Adrenal gland (tissue), 12 donors: ENCODE measurements around the gene MZB1. TPM values are rescaled to one million over a fixed set of nuclear protein-coding genes. Genes with fewer than 3 reads are reported as not detected.

Source experiments
- DNase-seq, 7 donors: peaks; one replicate each; pipeline ENCODE4 v3.0.0-alpha.2; 2019 to 2020
- H3K27ac ChIP-seq, 5 donors: fragments of 200-600 bp; sonication (generic) in 4 of 5; 1 replicate in 3 of 5; 2 replicates in 2 of 5; pipeline versions ENCODE4 v1.5.1 to v1.8.0; 2016 to 2020; ENCODE audit warnings: mild to moderate bottlenecking in 1 of 5
- H3K27me3 ChIP-seq: fragments of 200-600 bp; 2 replicates; pipeline ENCODE4 v1.8.0; 2021
- H3K36me3 ChIP-seq, 2 donors: fragments of 200-600 bp; replicated peaks in 1 of 2; 1 replicate in 1 of 2; 2 replicates in 1 of 2; pipeline versions ENCODE4 v1.5.1 to v1.8.0; 2018 to 2022
- H3K4me1 ChIP-seq, 2 donors: fragments of 200-600 bp; replicated peaks in 1 of 2; 1 replicate in 1 of 2; 2 replicates in 1 of 2; pipeline versions ENCODE4 v1.5.1 to v1.8.0; 2018 to 2021
- H3K4me3 ChIP-seq, 4 donors: fragments of 200-600 bp; sonication (generic) in 3 of 4; one replicate each; pipeline ENCODE4 v1.5.1; 2016 to 2018
- H3K9me3 ChIP-seq, 3 donors: fragments of 200-600 bp; sonication (generic) in 1 of 3; replicated peaks in 1 of 3; 1 replicate in 2 of 3; 2 replicates in 1 of 3; pipeline versions ENCODE4 v1.5.1 to v1.8.0; 2016 to 2021
- POLR2A ChIP-seq, 2 donors: fragments of 450-650 bp; IDR thresholded peaks; one replicate each; pipeline ENCODE4 v1.6.1; 2017; ENCODE audit warnings: antibody characterized with exemption in 2 of 2, mild to moderate bottlenecking in 2 of 2, moderate library complexity in 1 of 2
- WGBS, 4 donors: extraction: QIAGEN DNeasy Blood & Tissue Kit in 2 of 4; methylation state at CpG; one replicate each; pipeline versions ENCODE4 v1.1.5 to v1.1.7; 2013 to 2017; 5-methylcytosine and 5-hydroxymethylcytosine counted together
- intact Hi-C, 2 donors: fragments of 100-400 bp; cut with DNase I; formaldehyde crosslinking; loops; one replicate each; pipeline versions ENCODE4 v1.14.1 to v1.15.0; 2022 to 2023
- polyA plus RNA-seq, 3 donors: library from polyadenylated mRNA; stranded (reverse); fragments of 200-250 nt in 2 of 3; fragments of 350-450 nt in 1 of 3; fragmentation: Illumina TruSeq in 1 of 3; extraction: RNeasy Lipid Tissue Mini Kit (QIAGEN cat#74804) in 1 of 3; gene quantifications; one replicate each; pipeline ENCODE4 v1.2.3, GENCODE V29; 2013 to 2014
- total RNA-seq, 9 donors: library from RNA; depleted of rRNA in 4 of 9; stranded (reverse); fragments of >200 nt in 4 of 9; fragments of 120-200 nt in 1 of 9; fragmentation: NEBNext Ultra II Directional in 1 of 9; extraction: Animal tissue kit (Norgen Biotek cat#: 25700) in 1 of 9; gene quantifications; one replicate each; pipeline versions ENCODE4 v1.1.0 to v1.2.4, GENCODE V29; 2013 to 2023
- TF ChIP-seq, protein P1 (sequence below), 6 experiments: fragments of 450-650 bp in 4 of 6; fragments of 200-600 bp in 2 of 6; sonication (generic) in 1 of 6; IDR thresholded peaks; 1 replicate in 5 of 6; 2 replicates in 1 of 6; pipeline versions ENCODE4 v1.5.1 to v1.8.0; 2016 to 2021; ENCODE audit warnings: antibody characterized with exemption in 6 of 6, mild to moderate bottlenecking in 2 of 6, moderate library complexity in 1 of 6
- donor health status: healthy with polysubstance abuse.
- donor health status: Bipolar disorder and iron deficiency.
- donor health status: DM: yes; HTN: yes; CAD: no.
- donor health status: DM: no; HTN: no; CAD: no.
- donor health status: DM: no; HTN: no; CAD: no.
- donor health status: DM: yes; HTN: yes; CAD: no.

Gene MZB1
- total and polyA plus RNA-seq, 12 donors, result 0.35 to 7.7 (median 0.95) TPM; not detected in 3

DNA sequence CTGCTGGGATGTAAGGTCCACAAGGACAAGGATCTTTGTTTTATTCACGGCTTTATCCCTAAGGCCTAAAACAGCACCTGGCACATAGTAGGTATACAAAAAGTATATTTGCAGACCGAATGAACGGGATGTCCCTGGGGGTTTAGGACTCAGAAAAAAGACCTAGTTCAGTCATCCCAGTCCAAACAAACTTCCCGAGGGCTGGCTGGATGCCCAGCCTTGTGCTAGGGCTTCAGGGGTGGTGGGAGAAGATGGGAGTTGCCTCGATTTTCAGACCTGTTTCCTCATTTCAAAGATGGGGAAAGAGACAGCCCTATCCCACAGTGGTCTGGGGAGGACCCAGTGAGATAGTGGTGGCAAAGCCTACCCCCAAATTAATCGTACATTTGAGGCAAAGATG lies 8.2 kb upstream of the MZB1 start:
- intact Hi-C loops, result no loop called here
- H3K4me1 ChIP-seq, result peaks cover 24 to 30% of the 10 kb centered on the region in 2 donors
- no peak for DNase-seq
- no peaks in the 10 kb centered on the region for H3K27me3 ChIP-seq
- H3K9me3 ChIP-seq, result no peaks in the 10 kb centered on the region
- H3K27ac ChIP-seq, result no peak overlapping the region
- no peak overlapping the region for H3K4me3 ChIP-seq
- WGBS, 4 donors, result 37 to 54% (median 49%) methylated on average over 6 of the region's 6 CpGs
- TF ChIP-seq, protein P1, sequence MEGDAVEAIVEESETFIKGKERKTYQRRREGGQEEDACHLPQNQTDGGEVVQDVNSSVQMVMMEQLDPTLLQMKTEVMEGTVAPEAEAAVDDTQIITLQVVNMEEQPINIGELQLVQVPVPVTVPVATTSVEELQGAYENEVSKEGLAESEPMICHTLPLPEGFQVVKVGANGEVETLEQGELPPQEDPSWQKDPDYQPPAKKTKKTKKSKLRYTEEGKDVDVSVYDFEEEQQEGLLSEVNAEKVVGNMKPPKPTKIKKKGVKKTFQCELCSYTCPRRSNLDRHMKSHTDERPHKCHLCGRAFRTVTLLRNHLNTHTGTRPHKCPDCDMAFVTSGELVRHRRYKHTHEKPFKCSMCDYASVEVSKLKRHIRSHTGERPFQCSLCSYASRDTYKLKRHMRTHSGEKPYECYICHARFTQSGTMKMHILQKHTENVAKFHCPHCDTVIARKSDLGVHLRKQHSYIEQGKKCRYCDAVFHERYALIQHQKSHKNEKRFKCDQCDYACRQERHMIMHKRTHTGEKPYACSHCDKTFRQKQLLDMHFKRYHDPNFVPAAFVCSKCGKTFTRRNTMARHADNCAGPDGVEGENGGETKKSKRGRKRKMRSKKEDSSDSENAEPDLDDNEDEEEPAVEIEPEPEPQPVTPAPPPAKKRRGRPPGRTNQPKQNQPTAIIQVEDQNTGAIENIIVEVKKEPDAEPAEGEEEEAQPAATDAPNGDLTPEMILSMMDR (IDR thresholded peaks at IDR 0.05), result no peak
- TF ChIP-seq POLR2A (IDR thresholded peaks at IDR 0.05), result no peak
- no peaks in the 10 kb centered on the region for H3K36me3 ChIP-seq

DNA sequence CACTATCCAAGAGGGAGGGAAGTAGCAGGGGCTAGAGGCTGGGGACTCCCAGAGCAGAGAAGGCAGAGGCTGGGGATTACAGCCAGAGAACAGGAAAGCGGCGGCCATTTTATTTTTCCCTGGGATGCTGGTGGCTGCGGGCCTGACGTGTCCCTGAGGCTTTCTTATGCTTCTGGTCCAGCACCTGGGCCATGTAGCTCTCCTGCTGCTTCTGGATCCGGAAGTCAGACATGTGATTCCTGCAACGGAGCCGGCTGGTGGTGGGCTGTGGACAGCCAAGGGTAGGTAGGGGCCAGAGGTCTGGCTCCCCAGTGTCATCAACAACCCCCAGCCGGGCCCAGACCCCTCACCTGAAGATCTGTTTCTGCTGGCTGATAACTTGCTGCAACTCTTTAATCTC lies 7.0 kb upstream of the MZB1 start:
- peaks cover 30 to 35% of the 10 kb centered on the region in 2 donors for H3K4me1 ChIP-seq

DNA sequence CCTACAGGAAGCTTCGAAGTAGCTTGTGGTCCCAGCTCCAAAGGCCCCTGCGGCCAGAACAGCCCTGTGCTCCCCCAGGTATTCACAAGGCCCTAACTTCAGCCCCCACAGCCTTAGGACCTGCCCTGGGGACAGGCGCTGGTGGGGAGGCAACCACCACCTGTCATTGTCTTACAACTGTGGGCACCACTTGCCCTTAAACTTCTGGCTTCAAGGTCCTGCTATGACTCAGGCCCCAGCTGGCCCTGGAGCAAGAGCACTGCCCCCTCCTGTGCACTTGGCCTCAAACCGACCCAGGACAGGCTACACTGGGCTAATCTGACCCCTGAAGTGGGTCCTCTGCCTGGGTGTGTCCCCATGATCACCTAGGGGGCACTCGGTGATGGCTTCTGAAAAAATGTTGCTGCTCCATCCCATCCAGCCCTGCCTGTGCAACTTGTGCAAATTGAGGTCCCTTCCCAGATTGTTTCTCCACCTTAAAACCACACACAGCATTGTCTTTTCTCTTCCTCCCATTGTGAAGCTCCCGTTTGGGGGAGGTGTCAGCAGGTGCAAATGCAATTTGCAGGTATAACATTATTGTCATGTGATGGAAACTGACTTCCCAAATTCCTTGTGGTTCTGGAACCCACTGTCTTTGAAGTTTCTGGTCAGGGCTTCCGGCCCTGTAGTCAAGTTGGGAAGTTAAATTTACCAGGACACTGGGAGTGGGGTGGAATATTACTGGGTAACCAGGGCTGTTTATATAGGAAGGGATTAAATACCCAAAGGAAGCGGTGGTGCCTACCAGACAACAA lies 6.3 kb upstream of the MZB1 start:
- Histone ChIP-seq H3K27me3 (no peaks in the 10 kb centered on the region), H3K36me3 (no peaks in the 10 kb centered on the region), H3K4me1 (peaks cover 30 to 35% of the 10 kb centered on the region in 2 donors), H3K4me3 (peak overlapping the region in 1 of 4 donors; percentile 69), H3K9me3 (no peaks in the 10 kb centered on the region), H3K27ac (peak overlapping the region in 4 of 5 donors; percentile 77 to 86 (median 84))
- intact Hi-C loops, result no loop called here
- DNase-seq, result peak; percentile 74 to 92 (median 88)
- TF ChIP-seq, protein P1 (IDR thresholded peaks at IDR 0.05), result no peak
- peak in 1 of 2 donors; percentile 72 for TF ChIP-seq POLR2A (IDR thresholded peaks at IDR 0.05)
- 49 to 70% (median 62%) methylated on average over 4 to 8 of the region's 8 CpGs for WGBS, 4 donors

More for the DNA sequence above, 7.0 kb upstream of the MZB1 start:
- Histone ChIP-seq H3K27ac (peak overlapping the region in 3 of 5 donors; percentile 35 to 86 (median 85)), H3K27me3 (no peaks in the 10 kb centered on the region), H3K9me3 (no peaks in the 10 kb centered on the region), H3K36me3 (no peaks in the 10 kb centered on the region), H3K4me3 (no peak overlapping the region)
- DNase-seq, result no peak
- 91 to 96% (median 94%) methylated on average over 8 of the region's 8 CpGs for WGBS, 4 donors
- intact Hi-C loops, result no loop called here
- no peak for TF ChIP-seq POLR2A (IDR thresholded peaks at IDR 0.05)
- TF ChIP-seq, protein P1 (IDR thresholded peaks at IDR 0.05), result no peak

DNA sequence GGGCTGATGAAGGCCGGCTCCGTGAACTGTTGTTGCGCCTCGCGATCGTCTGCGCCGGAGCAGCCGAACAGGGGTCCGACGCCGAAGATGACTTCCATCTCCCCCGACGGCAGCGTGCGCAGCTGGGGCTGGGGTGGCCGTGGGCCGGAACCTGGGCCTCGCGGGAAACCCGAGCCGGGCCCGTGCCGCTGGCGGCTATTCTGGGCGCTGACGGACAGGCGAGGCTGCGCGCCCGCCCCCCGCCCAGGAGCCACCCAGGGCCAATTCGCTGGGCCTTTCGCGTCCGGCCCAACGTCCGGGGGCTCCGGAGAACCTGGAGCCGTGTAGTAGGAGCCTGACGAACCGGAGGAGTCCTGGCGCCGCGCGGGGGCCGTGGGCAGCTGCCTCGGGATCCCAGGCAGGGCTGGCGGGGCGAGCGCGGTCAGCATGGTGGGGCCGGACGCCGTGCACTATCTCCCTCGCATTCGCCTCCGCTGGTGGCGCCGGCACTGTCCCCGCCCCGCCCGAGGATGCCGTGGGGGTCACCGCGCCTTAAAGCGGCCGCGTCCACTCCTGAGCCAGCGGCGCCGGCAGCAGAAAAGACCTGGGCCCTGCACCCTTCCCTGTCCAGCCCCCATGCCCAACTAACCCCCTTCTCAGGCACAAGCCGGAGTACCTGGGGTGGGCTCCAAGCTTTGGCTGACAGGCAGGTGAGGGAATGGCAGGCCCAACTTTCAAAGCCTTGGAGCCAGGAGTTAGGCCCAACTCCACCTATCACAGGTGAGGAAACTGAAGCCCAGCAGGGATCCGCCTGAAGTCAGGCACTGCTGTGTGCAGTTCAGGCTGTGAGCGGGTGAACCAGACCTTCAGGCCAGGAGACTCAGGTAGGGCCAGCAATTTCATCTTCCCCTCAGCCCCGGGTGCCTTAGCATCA lies 5.2 kb upstream of the MZB1 start, which contains the start of gene PROB1:
Gene PROB1, minus strand, starts transcription at position 451 of the 913 bp plus-strand sequence. Its CDS starts 23 bp downstream, at position 428.
- intact Hi-C loops, result loop anchor here in 1 of 2 donors (5.0 kb wide), 1 partner anchor 48 kb away; no protein-coding TSS in a partner anchor
- Histone ChIP-seq H3K4me3 (peak within 1 kb of the TSS in 3 of 4 donors; percentile 11 to 69 (median 42)), H3K27me3 (no peaks in the 10 kb centered on the region), H3K9me3 (no peaks in the 10 kb centered on the region), H3K4me1 (peaks cover 30 to 35% of the 10 kb centered on the region in 2 donors), H3K27ac (peak within 1 kb of the TSS; percentile 60 to 86 (median 83)), H3K36me3 (no peaks in the 10 kb centered on the region)
- 18 to 33% (median 23%) methylated on average over 1 to 76 of the region's 76 CpGs for WGBS, 4 donors
- TF ChIP-seq, protein P1 (IDR thresholded peaks at IDR 0.05), result no peak
- TF ChIP-seq POLR2A (IDR thresholded peaks at IDR 0.05), result peak in 1 of 2 donors; percentile 52
- DNase-seq, result peak; percentile 59 to 81 (median 68)
